Caki2 (cell line): ENCODE results near the gene RAD23B. TPM values are rescaled to one million over a fixed set of nuclear protein-coding genes. Genes with fewer than 3 reads are reported as not detected.
"Not testable (repeated sequence)": the region's sequence is repeated elsewhere in the genome, so short reads cannot be mapped to it uniquely, and the experiment has no call there.

ENCODE experiments used
- DNase-seq: peaks from one replicate; pipeline ENCODE4 v3.0.0-alpha.2; 2015; ENCODE audit warnings: low read depth
- in situ Hi-C: cut with HindIII; loops from 2 replicates; pipeline ENCODE4 v1.10.0; 2016; ENCODE audit warnings: low sequenced_read_pairs, low pct_unique_long_range_greater_than_20kb, mixed read lengths
- total RNA-seq: library from RNA; depleted of rRNA; stranded (reverse); fragments of >200 nt; shearing (Covaris generic); gene quantifications from 2 replicates; pipeline ENCODE4 v1.2.3, GENCODE V29; 2014; ENCODE audit warnings: low replicate concordance; rRNA removed

The RAD23B gene
- 103 and 140 TPM in 2 replicates for total RNA-seq

DNA sequence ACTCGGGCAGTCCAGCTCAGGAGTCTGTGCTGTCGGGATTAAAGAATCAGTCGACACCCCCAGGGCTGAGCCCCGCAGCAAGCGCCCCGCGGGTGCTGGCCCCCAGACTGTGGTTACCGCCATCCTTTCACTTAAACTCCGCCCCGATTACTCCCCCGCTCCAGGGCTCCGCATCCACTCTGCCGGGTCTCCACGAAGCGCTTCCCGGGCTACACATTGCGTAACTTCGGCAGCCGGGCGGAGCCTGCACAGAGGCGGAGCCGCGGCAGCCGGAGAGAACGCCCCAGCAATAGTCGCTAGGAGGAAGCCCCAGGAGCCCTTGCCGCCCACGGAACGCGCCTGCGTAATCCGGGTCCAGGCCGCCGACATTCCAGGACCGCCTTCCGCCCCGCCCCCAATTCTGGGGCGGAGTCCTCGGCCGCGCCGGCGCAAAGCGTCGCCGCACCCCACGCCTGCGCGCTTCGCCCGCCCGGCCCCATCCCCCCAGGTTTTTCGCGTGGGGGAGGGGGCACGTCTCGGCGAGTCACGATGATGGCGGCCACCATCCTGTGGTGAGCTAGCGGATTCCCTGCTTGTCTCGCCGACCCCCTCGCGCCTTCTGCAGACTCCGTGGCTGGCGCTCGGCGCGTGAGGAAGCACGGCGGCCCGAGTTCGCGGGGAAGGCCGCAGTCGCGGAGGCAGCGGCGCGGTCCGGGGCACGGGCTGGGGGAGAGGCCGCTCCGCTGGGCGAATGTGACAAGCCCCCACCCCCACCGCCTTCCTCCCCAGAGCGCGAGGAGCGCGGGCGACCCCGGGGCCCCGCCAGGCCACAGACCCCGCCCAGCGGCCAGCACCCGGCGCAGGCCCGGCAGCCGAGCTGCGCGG lies at the start of gene RAD23B:
Gene RAD23B (plus strand): TSS at position 521 of the 864 bp plus-strand sequence. CDS start 351 bp downstream, outside the sequence.
- peak; percentile 97 for DNase-seq
- in situ Hi-C loops, result no loop called here

GRCh38 chr9:107235765-107236442 lies 47.2 kb upstream of the RAD23B start:
- no peak for DNase-seq
- in situ Hi-C loops, result no loop called here

- DNase-seq, result no peak
- in situ Hi-C loops, result no loop called here
Observed at GRCh38 chr9:107237873-107238272, 45.2 kb upstream of the RAD23B start.

- in situ Hi-C loops, result no loop called here
- no peak for DNase-seq
Observed at GRCh38 chr9:107239474-107239873, 43.6 kb upstream of the RAD23B start.

GRCh38 chr9:107240260-107240659 lies 42.8 kb upstream of the RAD23B start:
- in situ Hi-C loops, result no loop called here
- DNase-seq, result no peak

DNA sequence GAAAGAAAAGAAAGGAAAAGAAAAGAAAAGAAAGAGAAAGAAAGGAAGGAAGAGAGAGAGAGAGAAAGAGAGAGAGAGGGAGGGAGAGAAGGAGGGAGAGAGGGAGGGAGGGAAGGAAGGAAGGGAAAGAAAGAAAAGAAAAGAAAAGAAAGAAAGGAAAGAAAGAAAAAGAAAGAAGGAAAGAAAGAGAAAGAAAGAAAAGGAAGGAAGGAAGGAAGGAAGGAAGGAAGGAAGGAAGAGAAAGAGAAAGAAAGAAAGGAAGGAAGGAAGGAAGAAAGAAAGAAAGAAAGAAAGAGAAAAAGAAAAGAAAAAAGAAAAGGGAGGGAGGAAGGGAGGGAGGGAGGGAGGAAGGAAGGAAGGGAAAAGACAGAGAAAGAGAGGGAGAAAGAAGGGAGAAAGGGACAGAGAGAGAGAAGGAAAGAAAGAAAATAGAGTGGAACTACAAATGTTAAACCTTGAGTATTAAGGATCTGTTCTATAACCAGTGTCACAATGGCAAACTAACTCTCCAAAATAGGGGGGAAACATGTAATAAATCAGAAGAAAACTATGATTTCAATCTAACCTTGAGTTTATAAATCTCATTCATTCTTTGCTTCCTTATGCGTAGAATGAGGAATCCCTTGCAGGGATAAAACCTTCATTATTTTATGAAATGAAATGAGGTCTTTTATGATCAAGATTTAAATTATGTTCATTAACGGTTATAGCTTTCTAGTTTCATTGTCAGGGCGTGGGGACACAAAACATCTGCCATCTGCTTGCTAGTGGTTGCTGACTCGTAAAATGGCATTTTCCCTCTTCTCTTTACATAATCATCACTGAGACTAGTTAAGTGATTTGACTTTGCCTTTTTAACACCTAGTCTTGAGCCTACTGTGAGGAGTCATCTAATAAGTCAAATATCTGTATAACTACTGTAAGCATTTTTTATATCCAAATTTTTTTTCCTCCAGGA lies 40.7 kb upstream of the RAD23B start:
- DNase-seq, result peak; percentile 10
- in situ Hi-C loops, result no loop called here

- peak; percentile 70 for DNase-seq
Observed at GRCh38 chr9:107243742-107244141, 39.3 kb upstream of the RAD23B start.

DNA sequence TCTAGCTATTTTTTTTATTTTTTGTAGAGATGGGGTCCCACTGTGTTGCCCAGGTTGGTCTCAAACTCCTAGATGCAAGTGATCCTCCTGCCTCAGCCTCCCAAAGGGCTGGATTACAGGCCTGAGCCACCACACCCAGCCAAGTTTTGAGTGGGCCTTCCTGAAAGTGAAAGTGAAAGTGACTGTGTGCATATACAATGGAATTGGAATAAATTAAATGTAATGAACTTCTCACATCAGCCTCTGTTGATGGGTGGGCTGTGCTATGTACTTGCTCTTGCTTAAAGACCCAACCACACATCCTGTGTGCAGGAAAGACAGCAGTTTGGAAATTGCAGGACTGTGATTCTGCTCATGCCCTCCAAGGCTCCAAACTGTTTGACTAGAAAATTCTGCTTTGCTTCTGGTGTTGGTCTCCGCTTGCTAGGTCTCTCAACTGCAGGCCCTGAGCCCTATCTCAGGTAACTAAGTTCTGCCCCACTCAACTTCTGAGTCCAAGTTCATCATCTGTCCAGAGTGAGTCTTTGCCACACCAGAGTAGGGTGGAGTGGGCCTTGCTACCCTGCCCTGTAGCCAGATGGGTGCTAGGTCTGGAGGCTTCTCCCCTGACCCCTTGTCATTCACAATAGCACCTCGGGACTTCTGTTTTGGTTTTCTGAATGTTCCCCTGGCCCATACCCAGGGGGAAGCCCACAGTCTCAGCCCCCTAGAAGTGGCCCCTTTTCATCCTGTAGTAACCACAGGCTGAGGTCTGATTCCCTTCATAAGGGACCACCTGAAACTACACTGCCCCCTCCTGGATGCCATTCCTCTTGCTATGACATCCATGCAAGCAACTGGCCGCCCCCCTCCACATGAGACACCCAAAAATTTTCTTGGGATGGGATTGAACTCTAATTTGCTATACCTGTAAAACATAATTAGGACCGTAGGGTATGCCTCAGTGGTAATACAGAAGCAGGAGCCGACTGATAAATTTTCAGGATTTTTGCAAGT lies 36.5 kb upstream of the RAD23B start:
- DNase-seq, result no peak
- in situ Hi-C loops, result no loop called here

More at GRCh38 chr9:107243742-107244141, 39.3 kb upstream of the RAD23B start:
- in situ Hi-C loops, result no loop called here

- DNase-seq, result no peak
- in situ Hi-C loops, result no loop called here
Observed at GRCh38 chr9:107248714-107249113, 34.4 kb upstream of the RAD23B start.

GRCh38 chr9:107249131-107249533 lies 33.9 kb upstream of the RAD23B start:
- in situ Hi-C loops, result no loop called here
- DNase-seq, result no peak

DNA sequence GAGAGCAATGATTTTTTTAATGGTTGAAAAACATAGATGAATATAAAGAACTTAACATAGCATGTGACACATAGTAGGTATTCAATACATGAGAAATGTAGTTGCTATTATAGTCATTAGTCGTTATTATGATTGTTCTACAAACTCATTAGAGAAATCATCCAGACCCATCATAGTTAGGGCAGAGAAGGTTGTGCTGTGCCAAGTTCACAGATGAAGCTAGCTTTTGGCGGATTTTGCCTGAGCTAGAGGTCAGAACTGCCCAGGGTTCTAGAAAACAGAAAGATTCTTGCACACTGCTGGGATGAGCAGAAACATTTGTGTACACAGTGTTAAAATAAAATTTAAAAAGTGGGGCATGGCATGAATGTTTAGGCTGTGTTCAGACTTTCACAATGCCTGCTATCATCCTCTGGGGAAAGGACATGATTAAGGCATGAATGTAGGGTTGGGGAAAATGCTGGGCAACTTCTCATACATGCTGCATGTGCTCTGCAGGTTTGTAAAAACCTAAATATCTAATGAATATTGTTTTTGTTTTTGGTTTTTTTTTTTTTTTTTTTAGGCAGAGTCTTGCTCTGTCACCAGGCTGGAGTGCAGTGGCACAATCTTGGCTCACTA lies 33.3 kb upstream of the RAD23B start:
- in situ Hi-C loops, result no loop called here
- DNase-seq, result no peak

- no peak for DNase-seq
- in situ Hi-C loops, result no loop called here
Observed at GRCh38 chr9:107251756-107252322, 31.2 kb upstream of the RAD23B start.

- in situ Hi-C loops, result no loop called here
- no peak for DNase-seq
Observed at GRCh38 chr9:107258919-107259318, 24.2 kb upstream of the RAD23B start.

DNA sequence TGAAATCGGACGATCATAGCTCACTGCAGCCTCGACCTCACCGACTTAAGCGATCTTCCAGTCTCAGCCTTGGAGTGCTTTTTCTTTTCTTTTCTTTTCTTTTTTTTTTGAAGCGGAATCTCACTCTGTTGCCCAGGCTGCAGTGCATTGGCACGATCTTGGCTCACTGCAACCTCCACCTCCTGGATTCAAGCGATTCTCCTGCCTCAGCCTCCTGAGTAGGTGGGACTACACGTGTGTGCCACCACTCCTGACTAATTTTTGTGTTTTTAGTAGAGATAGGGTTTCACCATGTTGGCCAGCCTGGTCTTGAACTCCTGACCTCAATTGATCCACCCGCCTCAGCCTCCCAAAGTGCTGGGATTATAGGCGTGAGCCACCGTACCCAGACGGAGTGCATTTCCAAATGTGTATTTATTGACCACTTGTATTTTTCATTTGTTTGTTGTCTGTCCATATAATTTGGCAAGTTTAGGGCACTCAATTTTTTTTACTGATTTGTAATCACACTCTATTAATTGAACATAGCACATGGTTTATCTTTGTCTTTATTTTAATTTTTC lies 23.2 kb upstream of the RAD23B start:
- in situ Hi-C loops, DNase-seq: not testable (repeated sequence)

GRCh38 chr9:107260437-107261081 lies 22.5 kb upstream of the RAD23B start:
- in situ Hi-C loops, result no loop called here
- no peak for DNase-seq

GRCh38 chr9:107261106-107261505 lies 22.0 kb upstream of the RAD23B start:
- no peak for DNase-seq
- in situ Hi-C loops, result no loop called here
